Neural progenitor cell (in vitro differentiated cells): ENCODE data around the gene INPP5B.

Experiments
- CTCF ChIP-seq: fragments of 200-600 bp; sonication (generic); IDR thresholded peaks from 2 replicates; pipeline ENCODE4 v1.5.1; 2017; ENCODE audit warnings: antibody characterized with exemption, mild to moderate bottlenecking
- EZH2 ChIP-seq: fragments of 200-600 bp; sonication (generic); IDR thresholded peaks from 2 replicates; pipeline ENCODE4 v1.6.1; 2017; ENCODE audit warnings: antibody characterized with exemption, mild to moderate bottlenecking, moderate library complexity

GRCh38 chr1:37983546-37983945 is 36.7 kb upstream of the INPP5B start:
- TF ChIP-seq CTCF (no peak), EZH2 (no peak)
